ENCODE results near the gene ANKRD10.
A peak's percentile ranks its signal among the peaks of the same experiment; 100 is the strongest.
"Not testable (repeated sequence)": the region's sequence is repeated elsewhere in the genome, so short reads cannot be mapped to it uniquely, and the experiment has no call there.

Gene ANKRD10

DNA sequence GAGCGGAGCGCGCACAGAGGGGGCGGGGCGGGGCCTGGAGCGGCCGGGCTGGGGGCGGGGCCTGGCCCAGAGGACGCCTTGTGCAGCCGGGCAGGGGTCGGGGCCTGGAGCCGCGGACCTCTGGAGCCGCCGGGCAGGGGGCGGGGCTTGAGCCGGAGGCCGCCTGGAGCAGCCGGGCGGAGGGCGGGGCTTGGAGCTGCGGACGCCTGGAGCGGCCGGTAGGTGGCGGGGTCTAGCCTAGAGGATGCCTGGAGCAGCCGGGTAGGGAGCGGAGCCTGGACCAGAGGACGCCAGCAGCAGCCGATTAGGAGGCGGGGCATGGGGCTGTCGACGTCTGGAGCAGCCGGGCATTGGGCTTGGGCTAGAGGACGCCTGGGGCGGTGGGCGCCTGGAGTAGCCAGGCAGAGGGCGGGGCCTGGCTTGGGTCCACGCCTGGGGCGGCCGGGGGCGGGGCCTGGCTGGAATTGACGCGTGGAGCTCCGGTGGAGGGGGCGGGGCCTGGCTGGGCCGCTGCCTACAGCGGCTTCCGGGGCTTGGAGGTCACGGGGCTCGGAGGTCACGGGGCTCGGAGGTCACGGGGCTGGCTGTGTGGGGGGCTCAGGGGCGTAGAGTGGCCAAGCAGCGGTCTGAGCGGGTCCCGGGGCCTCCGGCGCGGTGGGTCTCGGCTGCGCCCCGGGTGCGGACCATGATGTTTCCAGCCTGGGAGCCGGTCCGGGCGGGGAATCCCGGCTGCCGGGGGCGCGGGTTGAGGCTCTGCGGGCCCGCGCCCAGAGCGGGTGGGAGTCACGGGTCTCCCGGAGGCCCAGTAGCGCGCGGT lies at the start of gene ANKRD10:
TSS of gene ANKRD10 (minus strand) at position 13 of the 817 bp plus-strand sequence. CDS start 135 bp downstream, outside the sequence.
- DNase-seq (ENCODE audit: low read depth): peak; percentile 98

DNA sequence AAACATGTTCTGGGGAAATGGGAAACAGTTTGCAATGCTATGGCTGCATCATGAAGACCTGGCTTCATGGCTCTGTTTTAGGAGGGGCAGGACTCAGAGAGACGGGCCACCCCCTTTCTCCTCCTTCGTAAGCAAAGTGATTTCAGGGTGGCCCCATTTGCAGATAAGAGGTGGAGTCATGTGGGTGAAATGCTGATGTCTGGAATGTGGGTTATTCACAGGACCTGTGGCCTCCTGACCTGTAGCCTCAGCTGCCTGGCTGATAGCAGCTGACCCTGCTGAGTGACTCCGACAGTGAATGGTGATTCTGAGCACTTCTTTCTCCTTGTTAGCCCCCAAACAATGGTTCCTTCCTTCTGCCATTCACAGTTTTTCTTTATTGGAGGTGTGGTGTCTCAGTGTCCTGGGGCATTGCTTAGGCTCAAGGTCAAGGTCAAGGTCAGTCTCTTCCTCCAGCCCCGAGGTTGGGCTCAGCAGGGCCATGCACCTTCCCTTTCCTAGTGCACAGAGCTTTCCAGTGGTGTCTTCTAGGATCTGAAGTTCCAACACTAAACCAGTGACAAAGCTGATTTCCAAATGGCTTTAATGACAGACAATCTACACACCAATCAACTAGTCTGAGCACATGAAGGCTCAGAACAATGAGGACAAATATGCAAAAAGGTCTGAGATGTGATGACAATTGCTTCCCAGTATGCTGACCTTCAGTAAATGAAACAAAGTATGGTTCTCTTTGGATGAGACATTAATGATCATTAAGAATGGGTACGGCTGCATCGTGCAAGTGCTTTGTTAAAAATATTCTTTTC lies 49.6 kb upstream of the ANKRD10 start:
- no peak for DNase-seq (ENCODE audit: low read depth)

DNA sequence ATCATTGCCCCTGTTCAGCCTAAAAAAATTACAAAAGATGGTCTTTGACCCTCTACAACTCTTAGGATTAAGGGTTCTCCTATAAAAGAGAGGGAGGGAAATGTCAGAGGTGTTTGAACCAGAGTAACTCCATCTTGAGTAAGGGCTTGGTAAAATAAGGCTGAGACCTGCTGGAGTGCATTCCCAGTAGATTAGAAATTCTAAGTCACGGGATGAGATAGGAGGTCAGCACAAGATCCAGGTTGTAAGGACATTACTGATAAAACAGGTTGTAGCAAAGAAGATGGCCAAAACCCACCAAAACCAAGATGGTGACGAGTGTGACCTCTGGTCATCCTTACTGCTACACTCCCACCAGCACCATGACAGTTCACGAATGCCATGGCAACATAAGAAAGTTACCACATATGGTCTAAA lies 48.7 kb upstream of the ANKRD10 start:
- no peak for DNase-seq (ENCODE audit: low read depth)

GRCh38 chr13:110961959-110962358 lies 47.1 kb upstream of the ANKRD10 start:
- DNase-seq (ENCODE audit: low read depth): no peak

DNA sequence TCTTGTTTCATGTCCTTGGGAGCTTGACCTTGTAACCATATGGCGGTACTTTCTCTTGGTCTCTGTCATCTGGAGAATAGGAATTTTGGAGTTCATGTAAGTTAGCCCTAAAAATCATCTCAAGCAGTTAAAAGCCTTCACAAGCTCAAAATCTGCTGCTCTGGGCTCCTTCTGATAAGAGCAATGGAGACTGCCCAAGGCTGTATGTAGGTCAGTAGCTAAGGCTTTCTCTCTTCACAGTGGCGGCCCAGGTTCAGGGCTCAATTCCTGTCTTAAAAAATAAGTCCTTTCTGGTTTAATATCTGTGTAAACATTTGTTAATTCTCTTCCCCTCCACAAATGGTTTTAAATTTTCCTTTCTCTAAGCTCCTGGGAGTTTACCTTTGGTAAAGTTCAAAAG lies 45.3 kb upstream of the ANKRD10 start:
- DNase-seq (ENCODE audit: low read depth): no peak

- no peak for DNase-seq (ENCODE audit: low read depth)
Measured at GRCh38 chr13:110957931-110958330, 43.1 kb upstream of the ANKRD10 start.

GRCh38 chr13:110957181-110957884 lies 42.5 kb upstream of the ANKRD10 start:
- DNase-seq (ENCODE audit: low read depth): no peak

- DNase-seq (ENCODE audit: low read depth): not testable (repeated sequence)
Measured at GRCh38 chr13:110956216-110956615, 41.3 kb upstream of the ANKRD10 start.

DNA sequence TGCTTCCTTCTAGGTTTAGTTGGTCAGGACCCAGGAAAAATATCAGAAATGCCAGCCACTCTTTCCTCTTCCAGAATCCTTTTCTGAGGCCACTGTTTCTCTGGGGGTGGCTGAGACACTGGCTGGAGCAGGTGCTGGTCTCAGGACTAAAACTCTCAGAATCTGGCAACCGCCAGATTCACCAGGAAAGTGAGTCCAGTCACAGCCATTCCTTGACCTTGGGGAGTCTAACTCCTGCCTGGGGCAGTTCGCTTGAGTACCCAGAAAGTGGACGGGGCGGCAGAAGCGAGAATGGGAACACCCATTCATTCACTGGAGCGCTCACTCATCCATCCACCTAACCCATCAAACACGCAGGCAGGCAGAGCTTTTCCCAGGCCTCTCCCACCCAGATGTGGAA lies 40.7 kb upstream of the ANKRD10 start:
- not testable (repeated sequence) for DNase-seq (ENCODE audit: low read depth)

GRCh38 chr13:110955072-110955503 lies 40.2 kb upstream of the ANKRD10 start:
- DNase-seq (ENCODE audit: low read depth): peak; percentile 89

- DNase-seq (ENCODE audit: low read depth): not testable (repeated sequence)
Measured at GRCh38 chr13:110954533-110954920, 39.7 kb upstream of the ANKRD10 start.

DNA sequence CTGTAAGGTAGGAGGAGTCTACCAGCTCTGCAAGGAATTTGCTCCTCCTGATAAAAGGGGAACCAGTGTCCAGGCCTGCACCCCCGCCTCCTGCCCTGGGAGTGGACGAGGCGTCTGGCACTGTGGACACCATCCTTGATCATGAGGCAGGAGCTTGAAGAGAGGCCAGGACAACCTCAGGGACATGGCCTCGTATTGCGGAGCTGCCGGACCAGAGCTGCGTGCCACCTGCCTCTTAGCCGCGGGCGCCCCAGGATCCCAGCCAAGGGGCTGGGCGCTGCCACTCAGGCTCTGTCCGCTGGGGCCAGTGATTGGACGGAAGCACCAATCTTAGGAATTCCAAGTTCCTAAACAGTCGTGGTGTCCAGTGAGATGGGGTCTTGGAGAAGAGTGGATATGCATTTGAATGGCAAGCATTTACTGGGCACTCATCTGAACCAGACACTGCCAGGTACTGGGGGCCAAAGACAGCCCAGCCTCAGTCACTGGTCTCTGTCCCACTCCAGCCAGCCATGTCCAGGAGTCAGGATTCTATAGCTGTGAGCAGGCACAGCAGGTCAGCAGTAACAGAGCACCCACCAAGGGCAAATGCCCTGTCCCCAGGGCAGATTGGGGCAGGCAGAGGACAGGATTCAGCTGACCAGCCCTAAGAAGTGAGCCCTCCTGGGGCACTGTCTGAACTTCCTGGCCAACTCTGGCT lies 39.1 kb upstream of the ANKRD10 start:
- DNase-seq (ENCODE audit: low read depth): no peak

GRCh38 chr13:110953416-110953815 lies 38.5 kb upstream of the ANKRD10 start:
- DNase-seq (ENCODE audit: low read depth): no peak

DNA sequence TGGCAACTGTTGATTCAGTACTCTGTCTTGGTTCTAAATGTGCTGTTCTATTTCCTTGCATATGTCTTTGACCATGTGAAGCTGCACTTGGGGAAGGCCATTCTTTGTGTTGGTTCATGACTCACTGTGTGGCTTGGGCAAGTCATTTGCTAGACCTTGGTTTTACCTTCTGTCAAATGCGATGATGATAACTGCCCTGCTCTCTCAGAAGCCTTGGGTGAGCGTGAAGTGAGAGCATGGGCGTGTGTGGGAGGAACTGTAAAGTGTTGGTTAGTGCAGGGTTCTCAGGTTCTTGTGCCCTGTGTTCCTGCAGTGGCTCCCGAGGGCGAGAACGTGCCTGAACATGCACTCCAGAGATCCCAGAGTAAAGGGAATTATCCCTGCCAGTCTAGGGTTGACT lies 37.3 kb upstream of the ANKRD10 start:
- not testable (repeated sequence) for DNase-seq (ENCODE audit: low read depth)

DNA sequence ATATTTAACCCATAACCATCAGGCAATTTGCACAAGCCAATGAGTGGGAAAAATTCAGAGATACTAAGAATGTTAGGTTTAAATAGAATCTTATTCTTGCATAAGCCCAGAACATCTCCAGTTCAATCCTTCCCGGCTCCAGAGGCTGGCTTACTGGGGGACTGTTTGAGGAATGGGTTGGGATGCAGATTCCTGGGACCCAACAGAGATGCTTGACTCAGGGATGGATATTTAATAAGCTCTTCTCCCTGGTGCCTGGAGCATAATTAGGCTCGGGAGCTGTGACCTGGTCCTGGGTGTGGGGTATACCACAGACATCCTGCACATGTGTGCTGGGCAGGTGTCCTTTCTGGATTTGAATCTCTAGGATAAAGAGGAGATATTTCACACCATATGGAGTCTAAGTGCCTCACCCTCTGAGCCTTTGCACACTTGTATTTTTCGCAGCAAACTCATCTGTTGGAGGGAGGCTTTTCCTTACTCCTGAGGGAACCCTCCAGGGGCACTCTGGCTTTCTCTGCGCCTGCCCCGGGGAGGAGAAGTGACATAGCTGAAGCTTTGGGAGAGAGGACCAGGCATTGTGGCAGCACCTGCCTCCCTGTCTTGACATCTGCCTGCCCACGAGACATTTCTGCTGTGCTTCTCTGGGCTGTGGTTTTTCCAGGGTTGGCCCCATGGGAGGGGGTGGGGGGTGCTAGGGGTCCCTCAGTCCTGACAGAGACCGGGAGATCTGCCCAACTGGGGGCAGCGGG lies 36.1 kb upstream of the ANKRD10 start:
- DNase-seq (ENCODE audit: low read depth): no peak

DNA sequence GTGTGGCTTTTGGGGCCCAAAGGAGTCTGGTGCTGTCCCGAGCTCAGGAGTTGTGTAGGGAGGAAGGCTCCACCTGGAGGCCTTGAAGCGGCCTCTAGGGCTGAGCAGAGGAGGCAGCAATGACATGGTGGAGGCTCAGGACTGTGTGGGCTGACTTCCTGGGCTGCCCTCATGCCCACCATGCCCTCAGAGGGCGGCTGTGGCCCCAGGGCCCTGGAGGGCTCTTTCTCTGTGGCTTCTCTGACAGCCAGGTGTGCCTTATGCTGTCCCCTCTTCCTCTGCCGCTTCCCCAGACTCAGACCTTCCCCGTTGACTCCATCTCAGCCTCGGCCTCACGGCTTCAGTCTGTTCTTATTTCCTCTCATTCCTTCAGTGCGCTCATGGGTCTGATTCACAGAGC lies 35.5 kb upstream of the ANKRD10 start:
- no peak for DNase-seq (ENCODE audit: low read depth)

- no peak for DNase-seq (ENCODE audit: low read depth)
Measured at GRCh38 chr13:110949628-110950027, 34.8 kb upstream of the ANKRD10 start.

DNA sequence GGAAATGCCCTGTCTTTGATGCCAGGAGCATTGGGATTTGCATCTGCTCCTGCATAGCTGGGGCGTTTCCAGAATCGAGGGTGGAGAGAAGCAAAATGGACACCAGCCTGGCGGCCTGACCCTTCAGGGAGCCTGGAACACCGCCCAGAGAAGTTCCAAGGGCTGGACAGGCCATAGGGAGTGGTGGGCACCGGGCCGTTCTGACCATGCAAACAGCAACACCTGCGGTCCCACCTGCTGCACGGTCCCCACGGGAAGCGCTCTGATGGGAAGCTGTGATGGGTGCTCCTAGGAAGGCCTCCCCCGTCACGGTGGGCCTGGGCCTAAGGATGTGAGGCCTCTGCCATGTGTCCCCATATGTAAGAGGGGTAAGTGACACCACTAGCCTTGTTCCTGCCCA lies 34.2 kb upstream of the ANKRD10 start:
- DNase-seq (ENCODE audit: low read depth): no peak

DNA sequence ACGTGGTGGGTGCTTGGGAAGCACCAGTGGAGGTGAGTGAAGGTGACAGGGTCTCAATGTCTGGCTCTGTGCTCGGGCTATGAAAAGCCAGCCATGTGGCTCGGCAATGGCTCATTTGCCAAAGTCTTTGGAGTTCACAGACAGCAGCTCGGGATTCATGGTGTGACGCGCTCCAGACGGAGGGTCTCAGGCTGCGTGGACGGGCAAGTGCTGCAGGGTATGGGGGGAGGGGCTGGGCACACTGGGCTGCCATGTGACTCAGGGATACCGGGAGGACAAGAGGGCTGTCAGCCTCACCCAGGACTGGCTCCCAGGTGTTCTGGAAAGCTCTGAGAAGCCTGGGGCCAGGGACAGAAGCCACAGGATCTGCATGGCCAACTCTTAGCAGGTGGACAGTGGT lies 32.5 kb upstream of the ANKRD10 start:
- DNase-seq (ENCODE audit: low read depth): not testable (repeated sequence)

- DNase-seq (ENCODE audit: low read depth): no peak
Measured at GRCh38 chr13:110945928-110946570, 31.2 kb upstream of the ANKRD10 start.
